ENCODE measurements around the gene CDX2.

DNA sequence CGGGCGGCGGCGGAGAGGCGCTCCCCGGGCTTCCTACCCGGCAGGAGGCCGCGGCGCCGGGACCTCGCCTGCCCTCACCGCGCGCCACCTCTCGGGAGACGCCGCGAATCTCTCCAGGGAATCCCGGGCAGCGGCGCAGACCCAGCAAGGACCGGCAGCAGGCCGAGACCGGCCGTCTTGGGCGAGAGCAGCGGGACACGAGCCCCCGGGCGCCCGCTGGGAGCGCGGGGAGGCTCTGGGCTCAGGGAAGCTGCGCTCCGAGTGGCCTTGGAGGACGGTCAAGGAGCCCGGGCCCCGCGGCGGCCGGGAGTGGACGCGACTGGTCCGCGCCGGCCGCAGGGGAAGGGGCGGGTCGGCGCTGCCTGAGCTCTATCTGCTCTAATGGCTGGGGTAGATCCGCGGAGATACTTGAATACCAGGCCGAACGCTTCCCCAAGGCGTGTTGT, 14.7 kb downstream of the CDX2 start:
- TF ChIP-seq POLR2AphosphoS5 (IDR thresholded peaks at IDR 0.05), result no peak
- TF ChIP-seq, protein P1, sequence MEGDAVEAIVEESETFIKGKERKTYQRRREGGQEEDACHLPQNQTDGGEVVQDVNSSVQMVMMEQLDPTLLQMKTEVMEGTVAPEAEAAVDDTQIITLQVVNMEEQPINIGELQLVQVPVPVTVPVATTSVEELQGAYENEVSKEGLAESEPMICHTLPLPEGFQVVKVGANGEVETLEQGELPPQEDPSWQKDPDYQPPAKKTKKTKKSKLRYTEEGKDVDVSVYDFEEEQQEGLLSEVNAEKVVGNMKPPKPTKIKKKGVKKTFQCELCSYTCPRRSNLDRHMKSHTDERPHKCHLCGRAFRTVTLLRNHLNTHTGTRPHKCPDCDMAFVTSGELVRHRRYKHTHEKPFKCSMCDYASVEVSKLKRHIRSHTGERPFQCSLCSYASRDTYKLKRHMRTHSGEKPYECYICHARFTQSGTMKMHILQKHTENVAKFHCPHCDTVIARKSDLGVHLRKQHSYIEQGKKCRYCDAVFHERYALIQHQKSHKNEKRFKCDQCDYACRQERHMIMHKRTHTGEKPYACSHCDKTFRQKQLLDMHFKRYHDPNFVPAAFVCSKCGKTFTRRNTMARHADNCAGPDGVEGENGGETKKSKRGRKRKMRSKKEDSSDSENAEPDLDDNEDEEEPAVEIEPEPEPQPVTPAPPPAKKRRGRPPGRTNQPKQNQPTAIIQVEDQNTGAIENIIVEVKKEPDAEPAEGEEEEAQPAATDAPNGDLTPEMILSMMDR (IDR thresholded peaks at IDR 0.05), result no peak
- TF ChIP-seq POLR2A (IDR thresholded peaks at IDR 0.05), result no peak
